Measurements from ENCODE around the gene CACUL1. TPM values are rescaled to one million over a fixed set of nuclear protein-coding genes. Genes with fewer than 3 reads are reported as not detected.

CACUL1 gene
- total and polyA plus RNA-seq, 2 of the 13 experiments (the other 11 are each of a cell fraction or from before 2014, with no cell fraction given) = 14.2 to 31.0 TPM

- H3K4me1 ChIP-seq (ENCODE audit: insufficient read depth, low read length) = no peaks in the 10 kb centered on the region
- CTCF ChIA-PET (ENCODE audit: low intra/inter-chr PET ratio, low total read pairs) = no interaction called here
- FAIRE-seq = no peak
- no peak for ATAC-seq
- DNase-seq (ENCODE audit: low spot score) = no peak
- POLR2A ChIA-PET = no interaction called here
- no peaks in the 10 kb centered on the region for H3K27me3 ChIP-seq (ENCODE audit: control insufficient read depth in 1 of 2, insufficient read depth in 2 of 2, low read length in 2 of 2)
- no peaks in the 10 kb centered on the region; the same call in 1 of the 2 replicates for H4K20me1 ChIP-seq (ENCODE audit: insufficient read depth, low read length)
- H3K79me2 ChIP-seq (ENCODE audit: insufficient read depth, low read length) = no peaks in the 10 kb centered on the region
- intact Hi-C loops (cut with micrococcal nuclease; ENCODE audit: unreplicated experiment) = no loop called here
- H3K36me3 ChIP-seq (replicated peaks in 1 of 2; ENCODE audit: control insufficient read depth in 1 of 2, insufficient read depth in 2 of 2, low read length in 2 of 2) = peaks cover 4 to 29% of the 10 kb centered on the region in 2 experiments; a peak in 4 of 5 replicates
- WGBS (ENCODE audit: low lambda C conversion rate) = 92% methylated on average over 1 of the region's 1 CpG
- TF ChIP-seq YEATS2 (CRISPR knock-in tag; IDR thresholded peaks at IDR 0.05; ENCODE audit: borderline replicate concordance) (no peak), STAG1 (CRISPR knock-in tag; IDR thresholded peaks at IDR 0.05) (no peak), ELK4 (CRISPR knock-in tag; IDR thresholded peaks at IDR 0.05; ENCODE audit: borderline replicate concordance) (no peak), ZNF563 (CRISPR knock-in tag; IDR thresholded peaks at IDR 0.05) (no peak), THAP8 (CRISPR knock-in tag; IDR thresholded peaks at IDR 0.05; ENCODE audit: borderline replicate concordance) (no peak), DBP (CRISPR knock-in tag; IDR thresholded peaks at IDR 0.05; ENCODE audit: not compliant biosample characterization) (no peak), PPARG (CRISPR knock-in tag; conservative IDR thresholded peaks at IDR 0.05) (no peak), SP5 (CRISPR knock-in tag; IDR thresholded peaks at IDR 0.05; ENCODE audit: borderline replicate concordance, low read depth) (no peak), ZBTB20 (CRISPR knock-in tag; IDR thresholded peaks at IDR 0.05; ENCODE audit: borderline replicate concordance, low read depth) (no peak), ZBTB8A (CRISPR knock-in tag; IDR thresholded peaks at IDR 0.05; ENCODE audit: borderline replicate concordance, low read depth) (no peak), NCOA5 (CRISPR knock-in tag; IDR thresholded peaks at IDR 0.05) (no peak), NFYB (CRISPR knock-in tag; IDR thresholded peaks at IDR 0.05) (no peak), ZNF224 (CRISPR knock-in tag; IDR thresholded peaks at IDR 0.05) (no peak), MED13 (CRISPR knock-in tag; IDR thresholded peaks at IDR 0.05) (no peak), ZNF564 (CRISPR knock-in tag; IDR thresholded peaks at IDR 0.05) (no peak), MIER3 (CRISPR knock-in tag; IDR thresholded peaks at IDR 0.05; ENCODE audit: borderline replicate concordance) (no peak)
- in situ Hi-C loops (cut with HindIII; ENCODE audit: extremely low pct_ligation_motif_present, low pct_unique_long_range_greater_than_20kb) = no loop called here
- no peak overlapping the region for H2AFZ ChIP-seq (ENCODE audit: low read length)
- H3K27ac ChIP-seq (ENCODE audit: extremely low read length, insufficient read depth, low read length) = no peak overlapping the region
- no peaks in the 10 kb centered on the region for H3K9me3 ChIP-seq (ENCODE audit: low read length)
- no peak overlapping the region for H3K4me2 ChIP-seq (ENCODE audit: low read depth, low read length)
- no peak overlapping the region for H3K9ac ChIP-seq (ENCODE audit: insufficient read depth, low read depth, low read length)
- H3K4me3 ChIP-seq (replicated peaks in 1 of 3; ENCODE audit: insufficient read depth in 1 of 3, low read depth in 2 of 3, low read length in 3 of 3) = no peak overlapping the region
- no TSS peak for BruUV-seq (replicated peaks)
These were observed 74.6 kb downstream of the CACUL1 start for GRCh38 chr10:118680197-118680596.

Measured in HepG2 (cell line).